ENCODE measurements around the gene CA7. TPM values are rescaled to one million over a fixed set of nuclear protein-coding genes. Genes with fewer than 3 reads are reported as not detected.

Gene CA7
- total and polyA plus RNA-seq, 8 donors: not detected

- TF ChIP-seq CTCF (IDR thresholded peaks at IDR 0.05): no peak
- DNase-seq (no peak), ATAC-seq (no peak)
- Histone ChIP-seq H3K36me3 (no peaks in the 10 kb centered on the region), H3K4me3 (no peak overlapping the region), H3K27me3 (no peaks in the 10 kb centered on the region), H3K9me3 (no peaks in the 10 kb centered on the region), H3K4me1 (no peaks in the 10 kb centered on the region), H3K27ac (no peak overlapping the region)
- intact Hi-C loops (cut with DNase I): no loop called here
Measured at GRCh38 chr16:66853261-66854139, 9.3 kb downstream of the CA7 start.

- intact Hi-C loops (cut with DNase I): no loop called here
- ATAC-seq (no peak), DNase-seq (no peak)
- Histone ChIP-seq H3K9me3 (no peaks in the 10 kb centered on the region), H3K27ac (no peak overlapping the region), H3K4me3 (no peak overlapping the region), H3K27me3 (no peaks in the 10 kb centered on the region), H3K4me1 (no peaks in the 10 kb centered on the region), H3K36me3 (no peaks in the 10 kb centered on the region)
- TF ChIP-seq CTCF (IDR thresholded peaks at IDR 0.05): no peak
Measured at GRCh38 chr16:66856184-66856730, 12.0 kb downstream of the CA7 start.

GRCh38 chr16:66856801-66857200 is 12.6 kb downstream of the CA7 start:
- H3K27me3 ChIP-seq: no peaks in the 10 kb centered on the region
- no peak overlapping the region for H3K27ac ChIP-seq
- DNase-seq: no peak
- no peak for ATAC-seq
- no peaks in the 10 kb centered on the region for H3K9me3 ChIP-seq
- no peaks in the 10 kb centered on the region for H3K4me1 ChIP-seq
- no peaks in the 10 kb centered on the region for H3K36me3 ChIP-seq
- TF ChIP-seq CTCF (IDR thresholded peaks at IDR 0.05): no peak
- no peak overlapping the region for H3K4me3 ChIP-seq
- intact Hi-C loops (cut with DNase I): no loop called here

- H3K27ac ChIP-seq: no peak overlapping the region
- ATAC-seq: no peak
- no peak for TF ChIP-seq CTCF (IDR thresholded peaks at IDR 0.05)
Measured at GRCh38 chr16:66857437-66857836, 13.2 kb downstream of the CA7 start.

DNA sequence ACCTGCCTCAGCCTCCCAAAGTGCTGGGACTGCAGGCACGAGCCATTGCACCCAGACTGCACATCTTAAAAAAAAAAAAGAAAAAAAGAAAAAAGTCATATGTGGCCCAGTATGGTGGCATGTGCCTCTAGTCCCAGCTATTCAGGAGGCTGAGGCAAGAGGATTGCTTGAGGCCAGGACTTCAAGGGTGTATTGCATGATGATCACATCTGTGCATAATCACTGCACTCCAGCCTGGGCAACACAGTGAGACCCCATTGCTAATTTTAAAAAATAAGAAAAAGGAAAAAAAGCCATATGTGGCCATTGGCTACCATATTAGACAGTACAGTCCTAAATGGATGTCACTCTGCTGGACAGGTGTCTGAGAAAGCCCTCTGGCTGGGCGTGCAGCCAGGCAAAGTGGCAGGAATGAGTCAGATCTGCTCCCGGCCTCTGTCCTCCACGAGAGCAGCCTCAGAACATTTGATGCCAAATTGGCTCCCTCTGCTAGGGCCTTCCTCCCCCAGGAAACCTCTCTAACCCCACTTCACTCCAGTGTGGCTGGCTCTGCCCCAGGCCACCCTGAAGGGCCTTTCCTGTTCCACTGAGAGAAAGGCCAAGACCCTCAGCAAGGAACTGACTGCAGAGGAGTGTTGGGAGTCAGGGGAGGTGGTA is 14.7 kb downstream of the CA7 start:
- no peak overlapping the region for H3K4me3 ChIP-seq
- intact Hi-C loops (cut with DNase I): no loop called here
- H3K27ac ChIP-seq: no peak overlapping the region
- TF ChIP-seq CTCF (IDR thresholded peaks at IDR 0.05): no peak
- H3K4me1 ChIP-seq: no peaks in the 10 kb centered on the region
- ATAC-seq (peak; percentile 94), DNase-seq (peak in 3 of 4 donors; percentile 14 to 86 (median 80))
- H3K9me3 ChIP-seq: no peaks in the 10 kb centered on the region
- no peaks in the 10 kb centered on the region for H3K27me3 ChIP-seq
- H3K36me3 ChIP-seq: no peaks in the 10 kb centered on the region

More at GRCh38 chr16:66857437-66857836, 13.2 kb downstream of the CA7 start:
- no peak for DNase-seq
- H3K27me3 ChIP-seq: no peaks in the 10 kb centered on the region
- intact Hi-C loops (cut with DNase I): no loop called here
- no peaks in the 10 kb centered on the region for H3K4me1 ChIP-seq
- H3K9me3 ChIP-seq: no peaks in the 10 kb centered on the region
- no peaks in the 10 kb centered on the region for H3K36me3 ChIP-seq
- H3K4me3 ChIP-seq: no peak overlapping the region
